PC-9 (cell line): ENCODE results near the gene KLK12.

Source experiments
- EZH2 ChIP-seq: fragments of 200-600 bp; sonication (generic); IDR thresholded peaks from 2 replicates; pipeline ENCODE4 v1.8.0; 2017; ENCODE audit warnings: antibody characterized with exemption, low read depth
- TF ChIP-seq, protein P1 (sequence below): fragments of 200-600 bp; sonication (generic); conservative IDR thresholded peaks from 2 replicates; pipeline ENCODE4 v1.6.1; 2017; ENCODE audit warnings: mixed run types, antibody characterized with exemption, mild to moderate bottlenecking, moderate library complexity

DNA sequence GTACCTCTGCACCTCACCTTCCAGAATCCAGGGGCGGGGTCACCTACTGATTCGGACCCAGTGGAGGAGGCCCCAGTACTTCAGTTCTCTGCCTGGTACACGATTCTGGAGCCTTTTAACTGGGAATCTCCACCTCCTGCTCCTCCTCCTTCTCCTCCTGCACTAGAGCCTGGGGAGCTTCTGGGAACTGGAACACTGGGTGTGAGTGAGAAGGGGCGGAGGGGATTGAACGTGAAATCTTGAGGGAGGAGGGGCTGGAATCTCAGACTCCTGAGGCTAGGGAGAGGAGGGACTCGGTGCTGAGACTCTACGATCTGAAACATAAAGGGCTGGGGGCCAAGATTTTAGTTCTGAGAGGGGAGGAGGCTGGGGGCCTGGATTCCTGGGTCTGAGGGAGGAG, 33.3 kb downstream of the KLK12 start, which contains the start of gene KLK8:
- TF ChIP-seq, protein P1, sequence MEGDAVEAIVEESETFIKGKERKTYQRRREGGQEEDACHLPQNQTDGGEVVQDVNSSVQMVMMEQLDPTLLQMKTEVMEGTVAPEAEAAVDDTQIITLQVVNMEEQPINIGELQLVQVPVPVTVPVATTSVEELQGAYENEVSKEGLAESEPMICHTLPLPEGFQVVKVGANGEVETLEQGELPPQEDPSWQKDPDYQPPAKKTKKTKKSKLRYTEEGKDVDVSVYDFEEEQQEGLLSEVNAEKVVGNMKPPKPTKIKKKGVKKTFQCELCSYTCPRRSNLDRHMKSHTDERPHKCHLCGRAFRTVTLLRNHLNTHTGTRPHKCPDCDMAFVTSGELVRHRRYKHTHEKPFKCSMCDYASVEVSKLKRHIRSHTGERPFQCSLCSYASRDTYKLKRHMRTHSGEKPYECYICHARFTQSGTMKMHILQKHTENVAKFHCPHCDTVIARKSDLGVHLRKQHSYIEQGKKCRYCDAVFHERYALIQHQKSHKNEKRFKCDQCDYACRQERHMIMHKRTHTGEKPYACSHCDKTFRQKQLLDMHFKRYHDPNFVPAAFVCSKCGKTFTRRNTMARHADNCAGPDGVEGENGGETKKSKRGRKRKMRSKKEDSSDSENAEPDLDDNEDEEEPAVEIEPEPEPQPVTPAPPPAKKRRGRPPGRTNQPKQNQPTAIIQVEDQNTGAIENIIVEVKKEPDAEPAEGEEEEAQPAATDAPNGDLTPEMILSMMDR = no peak
- no peak for TF ChIP-seq EZH2
